ENCODE results near the gene PAX5. TPM values are rescaled to one million over a fixed set of nuclear protein-coding genes. Genes with fewer than 3 reads are reported as not detected.

Gene PAX5
- total RNA-seq, 1 donor from 2014 or later, result 1.3 TPM

- Mint-ChIP-seq H3K4me1 (ENCODE audit: unreplicated experiment) (peaks cover 27% of the 10 kb centered on the region), H3K27me3 (ENCODE audit: unreplicated experiment) (peaks cover 29% of the 10 kb centered on the region), H3K36me3 (ENCODE audit: low read depth, unreplicated experiment) (peaks cover 3% of the 10 kb centered on the region), H3K27ac (ENCODE audit: unreplicated experiment) (peak overlapping the region; percentile 21), H3K4me3 (ENCODE audit: unreplicated experiment) (peak overlapping the region; percentile 79), H3K9me3 (ENCODE audit: unreplicated experiment) (no peaks in the 10 kb centered on the region)
- TF ChIP-seq CTCF (IDR thresholded peaks at IDR 0.05; ENCODE audit: unreplicated experiment), result no peak
- no peak for DNase-seq (ENCODE audit: low spot score)
These were observed 8.3 kb downstream of the PAX5 start for GRCh38 chr9:37025823-37026112.

- Mint-ChIP-seq H3K36me3 (ENCODE audit: low read depth, unreplicated experiment) (peaks cover 3% of the 10 kb centered on the region), H3K27ac (ENCODE audit: unreplicated experiment) (no peak overlapping the region), H3K9me3 (ENCODE audit: unreplicated experiment) (no peaks in the 10 kb centered on the region), H3K27me3 (ENCODE audit: unreplicated experiment) (peaks cover 25% of the 10 kb centered on the region), H3K4me1 (ENCODE audit: unreplicated experiment) (peaks cover 23% of the 10 kb centered on the region), H3K4me3 (ENCODE audit: unreplicated experiment) (peak overlapping the region; percentile 79)
- TF ChIP-seq CTCF (IDR thresholded peaks at IDR 0.05; ENCODE audit: unreplicated experiment), result no peak
- peak; percentile 34 for DNase-seq (ENCODE audit: low spot score)
These were observed 8.8 kb downstream of the PAX5 start for GRCh38 chr9:37025071-37025822.

GRCh38 chr9:37017546-37017945, 16.5 kb downstream of the PAX5 start:
- Mint-ChIP-seq H3K27me3 (ENCODE audit: unreplicated experiment) (no peaks in the 10 kb centered on the region), H3K27ac (ENCODE audit: unreplicated experiment) (no peak overlapping the region), H3K4me3 (ENCODE audit: unreplicated experiment) (no peak overlapping the region), H3K9me3 (ENCODE audit: unreplicated experiment) (no peaks in the 10 kb centered on the region), H3K36me3 (ENCODE audit: low read depth, unreplicated experiment) (no peaks in the 10 kb centered on the region), H3K4me1 (ENCODE audit: unreplicated experiment) (no peaks in the 10 kb centered on the region)
- no peak for TF ChIP-seq CTCF (IDR thresholded peaks at IDR 0.05; ENCODE audit: unreplicated experiment)
- no peak for DNase-seq (ENCODE audit: low spot score)

- Mint-ChIP-seq H3K4me1 (ENCODE audit: unreplicated experiment) (no peaks in the 10 kb centered on the region), H3K9me3 (ENCODE audit: unreplicated experiment) (no peaks in the 10 kb centered on the region), H3K36me3 (ENCODE audit: low read depth, unreplicated experiment) (no peaks in the 10 kb centered on the region), H3K27me3 (ENCODE audit: unreplicated experiment) (peaks cover 3% of the 10 kb centered on the region), H3K27ac (ENCODE audit: unreplicated experiment) (no peak overlapping the region), H3K4me3 (ENCODE audit: unreplicated experiment) (no peak overlapping the region)
- TF ChIP-seq CTCF (IDR thresholded peaks at IDR 0.05; ENCODE audit: unreplicated experiment), result no peak
- no peak for DNase-seq (ENCODE audit: low spot score)
These were observed 22.5 kb downstream of the PAX5 start for GRCh38 chr9:37011530-37011929.

GRCh38 chr9:37010976-37011375, 23.1 kb downstream of the PAX5 start:
- Mint-ChIP-seq H3K27me3 (ENCODE audit: unreplicated experiment) (peaks cover 3% of the 10 kb centered on the region), H3K36me3 (ENCODE audit: low read depth, unreplicated experiment) (no peaks in the 10 kb centered on the region), H3K4me3 (ENCODE audit: unreplicated experiment) (no peak overlapping the region), H3K4me1 (ENCODE audit: unreplicated experiment) (no peaks in the 10 kb centered on the region), H3K27ac (ENCODE audit: unreplicated experiment) (no peak overlapping the region), H3K9me3 (ENCODE audit: unreplicated experiment) (no peaks in the 10 kb centered on the region)
- no peak for TF ChIP-seq CTCF (IDR thresholded peaks at IDR 0.05; ENCODE audit: unreplicated experiment)
- DNase-seq (ENCODE audit: low spot score), result no peak

Data from endothelial cell (in vitro differentiated cells).